Lower leg skin (tissue), 3 donors: ENCODE measurements around the gene C5AR2.
"Not testable (repeated sequence)": the region's sequence is repeated elsewhere in the genome, so short reads cannot be mapped to it uniquely, and the experiment has no call there.

ENCODE experiments used
- POLR2A ChIP-seq, 2 donors: fragments of 450-650 bp; IDR thresholded peaks; one replicate each; pipeline ENCODE4 v1.6.1; 2016 to 2017; ENCODE audit warnings: antibody characterized with exemption in 2 of 2, mild to moderate bottlenecking in 1 of 2, moderate library complexity in 1 of 2
- TF ChIP-seq, protein P1 (sequence below), 3 donors: fragments of 450-650 bp; IDR thresholded peaks; one replicate each; pipeline ENCODE4 v1.5.1; 2016; ENCODE audit warnings: antibody characterized with exemption in 3 of 3, mild to moderate bottlenecking in 3 of 3, moderate library complexity in 2 of 3

- TF ChIP-seq, protein P1, sequence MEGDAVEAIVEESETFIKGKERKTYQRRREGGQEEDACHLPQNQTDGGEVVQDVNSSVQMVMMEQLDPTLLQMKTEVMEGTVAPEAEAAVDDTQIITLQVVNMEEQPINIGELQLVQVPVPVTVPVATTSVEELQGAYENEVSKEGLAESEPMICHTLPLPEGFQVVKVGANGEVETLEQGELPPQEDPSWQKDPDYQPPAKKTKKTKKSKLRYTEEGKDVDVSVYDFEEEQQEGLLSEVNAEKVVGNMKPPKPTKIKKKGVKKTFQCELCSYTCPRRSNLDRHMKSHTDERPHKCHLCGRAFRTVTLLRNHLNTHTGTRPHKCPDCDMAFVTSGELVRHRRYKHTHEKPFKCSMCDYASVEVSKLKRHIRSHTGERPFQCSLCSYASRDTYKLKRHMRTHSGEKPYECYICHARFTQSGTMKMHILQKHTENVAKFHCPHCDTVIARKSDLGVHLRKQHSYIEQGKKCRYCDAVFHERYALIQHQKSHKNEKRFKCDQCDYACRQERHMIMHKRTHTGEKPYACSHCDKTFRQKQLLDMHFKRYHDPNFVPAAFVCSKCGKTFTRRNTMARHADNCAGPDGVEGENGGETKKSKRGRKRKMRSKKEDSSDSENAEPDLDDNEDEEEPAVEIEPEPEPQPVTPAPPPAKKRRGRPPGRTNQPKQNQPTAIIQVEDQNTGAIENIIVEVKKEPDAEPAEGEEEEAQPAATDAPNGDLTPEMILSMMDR (IDR thresholded peaks at IDR 0.05): not testable (repeated sequence)
- not testable (repeated sequence) for TF ChIP-seq POLR2A (IDR thresholded peaks at IDR 0.05)
Observed at GRCh38 chr19:47346024-47346423, 14.0 kb downstream of the C5AR2 start.
